ENCODE results near the gene PJVK.

- TF ChIP-seq, protein P1, sequence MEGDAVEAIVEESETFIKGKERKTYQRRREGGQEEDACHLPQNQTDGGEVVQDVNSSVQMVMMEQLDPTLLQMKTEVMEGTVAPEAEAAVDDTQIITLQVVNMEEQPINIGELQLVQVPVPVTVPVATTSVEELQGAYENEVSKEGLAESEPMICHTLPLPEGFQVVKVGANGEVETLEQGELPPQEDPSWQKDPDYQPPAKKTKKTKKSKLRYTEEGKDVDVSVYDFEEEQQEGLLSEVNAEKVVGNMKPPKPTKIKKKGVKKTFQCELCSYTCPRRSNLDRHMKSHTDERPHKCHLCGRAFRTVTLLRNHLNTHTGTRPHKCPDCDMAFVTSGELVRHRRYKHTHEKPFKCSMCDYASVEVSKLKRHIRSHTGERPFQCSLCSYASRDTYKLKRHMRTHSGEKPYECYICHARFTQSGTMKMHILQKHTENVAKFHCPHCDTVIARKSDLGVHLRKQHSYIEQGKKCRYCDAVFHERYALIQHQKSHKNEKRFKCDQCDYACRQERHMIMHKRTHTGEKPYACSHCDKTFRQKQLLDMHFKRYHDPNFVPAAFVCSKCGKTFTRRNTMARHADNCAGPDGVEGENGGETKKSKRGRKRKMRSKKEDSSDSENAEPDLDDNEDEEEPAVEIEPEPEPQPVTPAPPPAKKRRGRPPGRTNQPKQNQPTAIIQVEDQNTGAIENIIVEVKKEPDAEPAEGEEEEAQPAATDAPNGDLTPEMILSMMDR (conservative IDR thresholded peaks at IDR 0.05; ENCODE audit: low read depth, low read length), result no peak
- no peak for TF ChIP-seq ELK1 (IDR thresholded peaks at IDR 0.05; ENCODE audit: borderline replicate concordance, low read depth, low read length)
- no peak for TF ChIP-seq POLR2A (IDR thresholded peaks at IDR 0.05; ENCODE audit: low read depth, low read length)
- TF ChIP-seq NFE2L2 (IDR thresholded peaks at IDR 0.05; ENCODE audit: low read depth, low read length), result no peak
- TF ChIP-seq FOS (IDR thresholded peaks at IDR 0.05; ENCODE audit: low read depth, low read length), result no peak
- TF ChIP-seq CHD1 (IDR thresholded peaks at IDR 0.05; ENCODE audit: low read depth, low read length), result no peak
- no peak for TF ChIP-seq RAD21 (IDR thresholded peaks at IDR 0.05; ENCODE audit: low read length)
- TF ChIP-seq BHLHE40 (IDR thresholded peaks at IDR 0.05; ENCODE audit: low read depth, low read length), result no peak
- TF ChIP-seq, protein P2, sequence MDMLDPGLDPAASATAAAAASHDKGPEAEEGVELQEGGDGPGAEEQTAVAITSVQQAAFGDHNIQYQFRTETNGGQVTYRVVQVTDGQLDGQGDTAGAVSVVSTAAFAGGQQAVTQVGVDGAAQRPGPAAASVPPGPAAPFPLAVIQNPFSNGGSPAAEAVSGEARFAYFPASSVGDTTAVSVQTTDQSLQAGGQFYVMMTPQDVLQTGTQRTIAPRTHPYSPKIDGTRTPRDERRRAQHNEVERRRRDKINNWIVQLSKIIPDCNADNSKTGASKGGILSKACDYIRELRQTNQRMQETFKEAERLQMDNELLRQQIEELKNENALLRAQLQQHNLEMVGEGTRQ (IDR thresholded peaks at IDR 0.05; ENCODE audit: low read depth, low read length), result no peak
- no peak for TF ChIP-seq RFX5 (IDR thresholded peaks at IDR 0.05; ENCODE audit: low read depth, low read length)
- no peak for TF ChIP-seq MXI1 (IDR thresholded peaks at IDR 0.05; ENCODE audit: borderline replicate concordance, low read depth, low read length)
Measured at GRCh38 chr2:178429336-178429735, 21.8 kb upstream of the PJVK start.
